HepG2 (cell line): ENCODE measurements around the gene CLASP2.

Source experiments
- CTCF ChIP-seq: sonication (generic); formaldehyde crosslinking; IDR thresholded peaks from 2 replicates; pipeline ENCODE4 v1.5.0; 2020; ENCODE audit warnings: mild to moderate bottlenecking, missing genetic modification reagents, moderate library complexity
- ETS1 ChIP-seq: sonication (generic); formaldehyde crosslinking; IDR thresholded peaks from 2 replicates; pipeline ENCODE4 v1.4.0; 2020; ENCODE audit warnings: missing genetic modification reagents
- GATA4 ChIP-seq: sonication (generic); IDR thresholded peaks from 2 replicates; pipeline ENCODE4 v1.6.1; 2016; ENCODE audit warnings: antibody characterized with exemption, low read depth, borderline replicate concordance
- HOMEZ ChIP-seq: IDR thresholded peaks from 2 replicates; pipeline ENCODE4 v1.6.1; 2016; ENCODE audit warnings: low read depth
- POLR2A ChIP-seq, 2 experiments: IDR thresholded peaks; 2 replicates each; pipeline ENCODE4 v1.6.1; 2011; ENCODE audit warnings: low read depth in 2 of 2, low read length in 2 of 2, mild to moderate bottlenecking in 1 of 2, moderate library complexity in 1 of 2; ENCODE audit not compliant: insufficient read depth in 1 of 2
- ZNF251 ChIP-seq: sonication (generic); formaldehyde crosslinking; IDR thresholded peaks from 2 replicates; pipeline ENCODE4 v1.9.0; 2021; ENCODE audit warnings: mild to moderate bottlenecking, missing genetic modification reagents

GRCh38 chr3:33612607-33613006 lies 105.4 kb downstream of the CLASP2 start:
- TF ChIP-seq CTCF (CRISPR knock-in tag), result no peak
- no peak for TF ChIP-seq HOMEZ (CRISPR knock-in tag)
- no peak for TF ChIP-seq ZNF251
- no peak for TF ChIP-seq GATA4
- no peak for TF ChIP-seq POLR2A (IDR thresholded peaks at IDR 0.05; ENCODE audit: insufficient read depth in 1 of 2, low read depth in 2 of 2, low read length in 2 of 2)
- no peak for TF ChIP-seq ETS1 (CRISPR knock-in tag)
